HPDE6-E6E7 (cell line): ENCODE data around the gene GRM1.

Experiments
- DNase-seq: peaks from one replicate; pipeline ENCODE4 v3.0.0; 2011; ENCODE audit warnings: missing footprints; ENCODE audit errors: extremely low spot score

GRM1 gene

DNA sequence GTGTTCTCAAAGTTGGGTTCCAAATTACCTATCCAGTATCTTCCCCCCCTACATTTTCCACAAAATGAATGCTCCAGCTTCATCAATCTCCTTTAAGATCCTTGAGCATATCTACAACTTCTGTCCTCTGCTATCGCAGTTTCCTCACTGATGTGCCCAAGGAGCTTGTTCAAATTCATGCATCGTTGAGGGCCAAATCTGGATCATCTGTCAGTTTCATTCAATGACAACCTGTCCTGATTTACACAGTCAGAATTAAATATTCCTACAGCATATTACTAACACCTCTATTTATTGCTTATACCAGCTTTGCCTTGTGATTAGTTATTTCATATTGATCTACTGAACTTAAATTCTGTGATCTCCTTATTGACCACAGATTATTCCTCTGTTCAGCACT is 68.7 kb downstream of the GRM1 start:
- DNase-seq = no peak

- DNase-seq = no peak
These were observed 71.9 kb downstream of the GRM1 start for GRCh38 chr6:146100776-146101175.

- DNase-seq = no peak
These were observed 74.7 kb downstream of the GRM1 start for GRCh38 chr6:146103416-146104072.

DNA sequence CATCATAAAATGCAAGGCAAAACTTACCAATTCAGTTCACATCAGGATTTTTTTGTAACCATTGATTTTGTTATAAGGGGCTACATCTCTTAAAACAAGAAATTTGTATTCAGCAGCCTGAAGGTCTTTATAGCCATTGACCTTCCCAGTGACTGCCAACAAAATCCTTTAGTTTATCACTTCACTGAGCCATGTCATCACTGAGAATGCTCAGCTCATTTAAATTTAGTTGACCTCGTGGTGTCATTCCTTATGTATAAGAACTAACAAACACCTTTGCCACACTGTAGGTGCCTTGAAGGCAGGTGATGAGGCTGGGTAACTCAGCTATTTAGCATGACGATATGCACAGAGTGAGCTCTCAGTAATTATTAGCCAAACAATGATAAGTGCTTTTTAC is 77.7 kb downstream of the GRM1 start:
- DNase-seq = no peak

GRCh38 chr6:146110990-146111389 is 82.1 kb downstream of the GRM1 start:
- DNase-seq = no peak

DNA sequence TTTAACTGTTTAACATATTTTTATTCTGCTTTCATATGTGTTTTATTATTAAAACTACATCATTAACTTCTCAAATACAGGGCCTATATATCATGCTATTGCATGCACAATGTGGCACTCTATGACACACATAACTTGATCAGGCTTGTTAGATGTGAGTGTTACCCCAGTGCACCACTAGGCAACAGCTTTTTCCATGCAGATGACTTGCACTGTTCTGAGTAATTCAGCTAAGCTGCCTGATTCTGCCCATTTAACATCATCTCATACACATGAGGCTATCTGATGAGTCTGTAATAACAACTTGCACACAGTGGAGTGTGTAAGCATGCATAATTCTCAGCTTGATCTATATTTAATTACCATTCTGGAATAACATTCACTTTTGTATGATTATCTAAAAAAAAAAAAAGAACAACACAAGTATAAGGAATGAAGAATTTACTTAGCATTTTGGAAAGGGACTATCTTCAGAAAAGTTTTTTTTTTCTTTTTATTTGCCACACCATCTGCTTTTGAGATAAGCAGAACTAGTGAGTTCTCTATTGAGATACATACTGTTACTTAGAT is 83.1 kb downstream of the GRM1 start:
- DNase-seq = peak; percentile 4

DNA sequence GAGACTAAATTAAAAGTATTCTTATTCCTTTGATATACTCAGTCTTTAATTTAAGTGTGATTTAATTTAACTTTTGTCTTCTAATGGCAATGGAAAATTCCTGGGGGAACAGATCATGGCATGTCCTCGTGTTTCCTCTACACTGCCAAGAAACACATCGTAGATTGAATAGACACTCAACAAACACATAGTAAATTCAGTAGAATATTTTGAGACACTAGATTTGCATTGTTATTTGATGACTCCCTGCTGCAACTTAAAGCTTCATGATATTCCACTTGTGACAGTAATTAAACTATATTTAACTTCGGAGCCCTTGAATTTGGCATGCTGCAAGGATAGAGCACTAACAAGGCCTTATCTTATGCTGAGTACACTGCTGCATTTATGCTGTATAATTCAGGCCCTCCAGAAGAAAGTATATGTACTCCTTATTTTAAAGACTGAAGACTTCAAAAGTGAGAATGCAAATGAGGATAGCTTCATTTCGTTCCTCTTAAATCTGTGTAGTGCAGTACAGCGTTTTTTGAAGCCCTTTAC is 84.3 kb downstream of the GRM1 start:
- DNase-seq = no peak

DNA sequence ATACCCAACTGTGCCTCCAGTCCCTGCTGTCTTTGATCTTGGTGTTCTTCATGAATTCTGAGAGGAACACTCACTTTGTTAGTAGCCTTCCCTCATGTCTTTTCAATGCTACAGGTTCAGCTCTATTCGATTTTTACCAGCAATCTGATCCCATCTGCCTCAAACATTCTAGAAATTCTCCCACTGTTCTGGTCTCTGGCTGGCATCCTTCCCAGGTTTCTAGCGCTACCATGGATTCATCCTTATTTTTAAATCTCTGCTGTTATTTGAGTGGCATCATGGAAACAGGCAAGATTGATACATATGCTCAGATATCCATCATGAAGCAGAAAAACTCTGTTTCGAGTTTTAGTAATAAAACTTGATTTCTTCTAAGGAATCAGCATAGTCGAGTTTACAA is 94.8 kb downstream of the GRM1 start:
- DNase-seq = no peak

DNA sequence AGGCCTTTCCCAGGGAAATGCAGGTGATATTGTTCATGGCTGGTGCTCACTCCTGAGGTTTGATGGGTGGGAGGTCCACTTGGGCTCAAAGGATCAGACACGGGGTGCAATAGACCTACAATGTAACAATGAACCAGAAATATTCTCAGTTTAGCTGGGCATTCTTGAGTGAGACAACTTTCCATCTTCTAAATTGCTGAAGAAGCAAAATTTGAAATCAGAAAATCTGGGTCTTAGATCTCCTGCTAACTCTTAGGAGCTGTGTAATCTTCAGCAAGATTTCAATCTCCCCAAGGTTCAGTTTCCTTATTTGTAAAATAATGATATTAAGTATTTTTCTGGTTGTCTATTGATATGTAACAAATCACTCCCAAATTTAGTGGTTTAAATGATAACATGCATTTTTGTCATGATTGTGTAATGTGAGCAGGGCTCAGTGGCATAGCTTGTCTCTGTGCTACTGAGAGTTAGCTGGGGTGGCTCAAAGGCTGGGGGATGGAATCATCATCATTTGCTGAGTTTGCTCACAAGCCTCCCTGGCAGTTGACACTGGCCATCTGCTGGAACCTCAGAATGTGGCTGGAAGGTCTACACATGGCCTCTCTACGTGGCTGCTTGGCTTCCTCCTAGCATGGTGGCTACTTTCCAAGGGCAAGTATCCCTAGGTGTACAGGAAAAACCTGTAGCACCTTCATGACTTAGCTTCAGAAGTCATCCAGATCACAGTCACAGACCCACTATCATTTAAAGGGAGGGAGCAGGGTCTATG is 98.8 kb downstream of the GRM1 start:
- no peak for DNase-seq

DNA sequence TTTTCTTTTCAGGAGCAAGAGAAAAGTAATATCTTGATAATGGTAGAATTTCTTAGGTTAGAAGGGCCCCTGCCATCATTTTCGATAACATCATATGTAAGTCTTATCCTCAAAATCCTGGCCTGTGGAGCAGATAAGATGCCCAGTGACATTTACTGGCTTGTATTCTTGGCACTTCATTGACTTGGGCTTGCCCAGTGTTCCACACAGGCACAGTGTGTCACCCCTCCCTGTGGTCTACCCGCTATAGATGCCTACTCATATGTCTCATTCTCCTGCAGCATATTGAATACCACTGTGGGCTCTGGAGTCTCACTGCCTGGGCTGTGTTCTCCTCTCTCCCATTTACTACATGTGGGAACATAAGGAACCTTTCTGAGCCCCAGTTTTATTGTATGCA is 105.0 kb downstream of the GRM1 start:
- DNase-seq = no peak

DNA sequence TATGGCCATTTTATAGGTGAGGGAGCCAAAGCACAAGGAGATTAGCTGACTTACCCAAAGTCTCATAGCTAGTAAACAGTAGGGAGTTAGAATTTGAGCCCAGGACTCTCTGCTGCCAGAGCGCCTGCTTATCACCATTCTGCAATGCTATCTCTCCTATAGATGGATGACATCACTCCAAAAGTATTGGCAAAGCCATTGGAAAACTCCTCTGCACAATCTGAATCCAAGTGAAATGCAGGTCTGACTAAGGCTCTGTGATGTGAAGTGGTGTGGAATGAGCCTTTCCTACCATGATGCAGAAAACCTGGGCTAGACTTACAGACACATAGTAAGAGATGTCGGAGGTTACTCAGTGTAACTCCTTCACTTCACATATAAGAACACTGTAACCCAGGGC is 106.3 kb downstream of the GRM1 start:
- DNase-seq = no peak

DNA sequence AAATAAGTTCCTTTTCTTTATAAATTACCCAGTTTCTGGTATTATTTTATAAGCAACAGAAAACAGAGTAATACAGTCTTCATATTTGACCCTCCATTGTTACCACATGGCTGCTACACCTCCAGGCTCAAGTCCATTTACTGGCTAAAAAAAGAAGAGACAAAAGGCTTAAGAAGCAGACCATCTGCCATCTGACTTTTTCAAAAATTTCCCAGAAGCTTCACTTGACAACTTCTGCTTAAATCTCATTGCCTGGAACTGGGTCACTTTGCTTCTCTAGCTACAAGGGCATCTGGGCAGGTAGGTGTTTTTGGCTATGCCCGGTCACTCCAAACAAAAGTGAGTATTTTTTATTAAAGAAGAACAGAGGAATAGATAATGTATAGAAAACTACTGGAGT is 118.0 kb downstream of the GRM1 start:
- DNase-seq = no peak

DNA sequence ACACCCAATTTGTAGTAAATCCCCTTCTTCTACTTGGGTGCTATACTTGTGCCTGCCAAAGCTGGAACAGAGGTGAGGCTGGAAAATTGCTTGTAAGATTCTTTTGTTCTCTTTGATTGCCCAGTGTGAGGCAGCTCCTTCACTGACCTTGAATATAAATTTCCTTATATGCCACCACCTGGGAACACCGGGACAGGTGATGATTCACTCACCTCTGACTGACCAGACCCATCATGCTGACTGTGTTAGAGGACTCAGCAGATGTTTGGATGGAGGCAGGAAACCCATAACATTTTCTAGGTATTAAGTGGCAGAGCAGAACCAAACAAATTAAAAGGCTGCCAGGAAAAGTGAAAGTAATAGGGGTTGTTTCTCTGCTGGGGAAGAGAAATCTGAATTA is 120.9 kb downstream of the GRM1 start:
- peak; percentile 22 for DNase-seq

- DNase-seq = no peak
These were observed 124.3 kb downstream of the GRM1 start for GRCh38 chr6:146153040-146153758.

DNA sequence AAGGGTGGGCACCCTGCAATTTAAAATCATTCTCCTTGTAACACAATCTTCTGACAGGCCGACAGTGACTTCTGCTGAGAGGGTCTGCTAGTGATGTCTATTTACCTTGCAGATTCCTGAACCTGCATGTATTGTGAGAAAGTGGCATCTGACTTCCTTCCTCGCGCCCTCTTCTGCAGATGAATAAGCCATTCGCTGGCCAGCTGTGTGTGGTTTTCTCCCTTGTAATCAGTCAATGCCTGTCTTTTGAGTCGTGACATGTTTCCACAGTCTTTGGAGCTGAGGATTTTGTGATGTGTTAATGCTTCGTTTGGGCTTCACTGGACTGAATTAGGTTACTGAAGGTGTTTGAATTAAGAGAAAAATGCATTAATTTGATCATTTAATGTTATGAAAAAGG is 125.3 kb downstream of the GRM1 start:
- DNase-seq = no peak

DNA sequence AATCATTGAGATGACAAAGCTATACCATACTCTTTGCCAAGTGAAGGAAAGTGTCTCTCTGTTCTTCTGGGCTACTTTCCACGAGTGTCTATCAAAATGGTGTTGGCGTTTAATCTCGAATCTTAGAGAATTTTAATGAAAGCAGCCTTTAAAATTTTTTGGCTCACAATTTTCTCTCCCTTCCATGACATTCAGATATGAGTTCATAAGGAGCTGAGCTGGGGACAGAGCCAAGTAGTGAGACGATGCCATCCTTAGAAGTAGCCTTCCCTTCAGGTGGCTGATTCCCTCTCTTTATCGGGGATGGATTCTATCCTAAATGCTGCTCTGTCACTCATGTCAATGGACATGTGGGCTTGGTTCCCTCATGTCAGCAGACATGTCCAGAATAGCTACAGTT is 132.8 kb downstream of the GRM1 start:
- no peak for DNase-seq

DNA sequence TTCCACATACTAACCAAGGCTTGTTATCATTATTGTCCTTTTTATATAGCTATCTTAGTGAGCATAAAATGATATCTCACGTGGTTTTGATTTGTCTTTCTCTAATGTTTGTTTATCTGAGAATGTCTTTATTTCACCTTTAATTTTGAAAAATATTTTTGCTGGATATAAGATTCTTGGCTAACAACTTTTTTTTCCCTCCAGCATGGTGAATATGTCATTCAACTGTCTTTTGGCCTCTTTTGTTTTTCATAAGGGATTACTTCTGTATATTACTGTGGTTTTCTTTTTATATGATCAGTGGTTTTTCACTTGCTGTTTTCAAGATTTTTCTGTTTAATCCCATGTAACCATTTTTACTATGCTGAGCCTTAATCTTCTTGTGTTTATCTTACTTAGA is 141.0 kb downstream of the GRM1 start:
- DNase-seq = no peak

- no peak for DNase-seq
These were observed 148.9 kb downstream of the GRM1 start for GRCh38 chr6:146177785-146178184.

DNA sequence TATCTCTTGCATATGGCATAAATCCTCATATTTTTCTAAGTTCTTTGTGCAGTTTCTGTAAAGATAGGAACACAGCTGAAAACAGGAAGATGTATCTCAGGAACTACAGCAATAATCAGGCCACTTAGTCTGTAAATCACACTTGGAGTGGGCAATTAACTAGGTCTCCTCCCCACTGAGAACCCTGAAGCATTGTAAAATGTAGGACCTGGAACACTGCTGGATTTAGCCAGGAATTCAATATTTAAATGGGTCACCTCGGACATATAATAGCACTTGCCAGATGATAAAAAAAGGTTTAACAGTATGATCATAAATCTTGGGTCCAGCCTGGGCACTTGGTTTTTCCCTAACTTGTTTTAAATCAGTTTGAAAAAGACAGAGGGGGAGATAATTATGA is 155.0 kb downstream of the GRM1 start:
- DNase-seq = no peak

- DNase-seq = no peak
These were observed 155.8 kb downstream of the GRM1 start for GRCh38 chr6:146184701-146185100.

DNA sequence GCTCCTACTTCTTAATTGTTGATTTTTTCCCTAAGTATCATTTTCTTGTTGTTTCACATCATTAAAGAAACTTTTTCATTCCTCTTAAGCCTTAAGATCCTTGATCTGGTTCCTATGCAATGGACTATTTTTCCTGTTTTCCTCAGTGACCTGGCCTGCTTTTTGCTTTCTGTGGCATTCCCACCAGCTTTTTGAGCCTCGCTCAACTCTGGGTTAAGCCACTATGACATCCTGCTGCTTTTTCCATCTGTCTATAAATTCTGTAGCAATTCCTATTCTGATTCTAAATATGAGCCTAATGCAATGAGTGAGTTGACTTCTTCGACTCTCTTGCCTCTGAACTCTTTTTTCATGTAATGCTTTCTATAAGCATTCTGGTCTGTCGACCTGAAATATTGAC is 160.3 kb downstream of the GRM1 start:
- no peak for DNase-seq

- no peak for DNase-seq
These were observed 161.7 kb downstream of the GRM1 start for GRCh38 chr6:146190581-146190980.
